ENCODE measurements around the gene LINGO4.

GRCh38 chr1:151832318-151832980 lies 27.2 kb upstream of the LINGO4 start:
- TF ChIP-seq CTCF (conservative IDR thresholded peaks at IDR 0.05 in 1 of 2, IDR thresholded peaks at IDR 0.05 in 1 of 2; ENCODE audit: low read depth in 1 of 2, low read length in 2 of 2) = no peak
- no peak for TF ChIP-seq EZH2 (IDR thresholded peaks at IDR 0.05; ENCODE audit: low read length, missing control alignments)
